HG03280 (cell line): ENCODE results near the gene TNK2.
"Not testable (repeated sequence)": the region's sequence is repeated elsewhere in the genome, so short reads cannot be mapped to it uniquely, and the experiment has no call there.

Source experiments
- ATAC-seq: cut with Tn5 transposase; IDR thresholded peaks from one replicate; pipeline ENCODE4 v1.9.1; 2021; ENCODE audit warnings: mild to moderate bottlenecking, moderate library complexity; ENCODE audit not compliant: unreplicated experiment

The TNK2 gene

DNA sequence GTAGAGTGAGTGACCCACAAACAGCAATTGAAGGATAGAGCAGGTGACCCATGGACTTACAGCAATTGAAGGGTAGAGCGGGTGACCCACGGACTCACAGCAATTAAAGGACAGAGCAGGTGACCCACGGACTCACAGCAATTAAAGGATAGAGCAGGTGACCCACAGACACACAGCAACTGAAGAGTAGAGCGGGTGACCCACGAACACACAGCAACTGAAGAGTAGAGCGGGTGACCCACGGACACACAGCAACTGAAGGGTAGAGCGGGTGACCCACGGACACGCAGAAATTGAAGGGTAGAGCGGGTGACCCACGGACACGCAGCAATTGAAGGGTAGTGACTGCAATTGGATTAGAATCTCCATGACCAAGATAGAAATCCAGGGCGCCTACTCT, 9.8 kb upstream of the TNK2 start:
- no peak for ATAC-seq

- ATAC-seq: no peak
These were observed 8.6 kb upstream of the TNK2 start for GRCh38 chr3:195916991-195917390.

DNA sequence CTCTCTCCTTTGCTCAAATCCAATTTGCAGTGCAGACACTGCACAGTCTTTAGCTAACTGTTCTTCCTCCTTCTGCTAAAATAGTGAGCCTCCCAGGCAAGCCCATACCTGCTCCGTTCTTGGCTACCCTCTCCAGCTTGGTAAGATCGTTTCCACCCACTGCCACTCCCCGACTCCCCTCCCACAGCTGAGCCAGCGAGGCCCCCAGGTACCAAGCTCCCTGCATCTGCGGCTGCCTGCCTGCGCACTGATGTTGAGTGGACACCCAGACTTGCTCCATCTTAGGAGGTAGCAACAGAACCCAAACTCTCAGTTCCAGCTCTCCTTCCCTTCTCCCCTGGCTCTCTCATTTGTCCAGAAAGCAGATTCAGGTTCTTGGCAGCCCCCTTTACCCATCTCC, 7.9 kb upstream of the TNK2 start:
- no peak for ATAC-seq

DNA sequence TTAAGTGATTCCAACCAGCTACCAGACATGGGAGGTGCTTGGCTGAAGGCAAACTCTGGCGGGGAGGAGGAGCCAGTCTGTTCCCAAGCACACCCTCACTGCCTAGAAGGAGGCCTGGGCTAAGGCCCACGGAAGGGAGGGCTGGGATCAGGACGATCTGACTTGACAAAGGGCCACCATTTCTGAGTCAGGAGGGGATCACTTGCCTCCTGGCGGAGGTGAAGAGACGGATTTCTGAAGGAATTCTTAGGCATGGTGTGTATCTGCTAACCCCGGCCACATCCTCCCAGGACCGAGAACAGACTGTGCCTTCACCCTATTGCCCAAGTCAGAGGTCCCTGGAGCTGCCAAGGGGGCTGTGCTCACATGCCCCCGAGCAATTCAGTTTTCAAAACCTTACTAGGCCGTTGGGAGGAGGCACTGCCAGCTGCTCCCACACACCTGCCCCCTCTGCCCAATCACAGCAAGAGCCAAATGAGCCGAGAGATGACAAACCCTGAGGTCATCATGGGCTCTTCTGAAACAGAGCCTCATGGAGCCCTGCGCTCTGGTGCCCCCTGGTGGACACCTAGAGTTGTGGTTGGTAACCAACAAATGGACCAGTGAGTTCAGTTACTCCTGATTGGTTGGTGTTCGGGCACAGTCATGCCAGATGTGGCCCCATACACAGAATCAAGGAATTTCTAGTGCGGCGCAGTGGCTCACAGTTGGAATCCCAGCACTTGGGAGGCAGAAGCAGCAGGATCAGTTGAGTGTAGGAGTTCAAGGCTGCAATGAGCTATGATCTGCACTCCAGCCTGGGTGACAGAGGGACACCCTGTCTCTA, 6.5 kb upstream of the TNK2 start:
- ATAC-seq: peak; percentile 89

- not testable (repeated sequence) for ATAC-seq
These were observed 5.8 kb upstream of the TNK2 start for GRCh38 chr3:195914146-195914545.

DNA sequence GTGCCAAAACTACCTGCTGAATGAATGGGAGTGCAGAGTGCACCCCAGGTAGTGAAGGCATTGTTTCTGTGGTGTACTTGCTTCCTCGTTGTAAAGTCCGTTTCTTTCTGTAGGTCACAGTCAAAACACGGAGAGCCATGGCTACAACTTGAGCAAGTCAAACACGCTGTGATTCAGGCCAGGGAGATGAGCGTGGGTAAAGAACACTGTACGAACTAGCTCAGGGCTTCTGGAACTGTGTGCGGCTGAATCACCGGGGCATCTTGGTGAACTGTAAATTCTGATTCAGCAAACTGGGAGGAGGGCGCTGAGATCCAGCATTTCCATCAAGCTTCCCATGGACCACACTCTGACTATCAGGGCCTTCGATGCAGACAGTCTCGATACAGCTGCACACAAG, 5.0 kb upstream of the TNK2 start:
- no peak for ATAC-seq

- ATAC-seq: no peak
These were observed 3.6 kb upstream of the TNK2 start for GRCh38 chr3:195911946-195912270.

DNA sequence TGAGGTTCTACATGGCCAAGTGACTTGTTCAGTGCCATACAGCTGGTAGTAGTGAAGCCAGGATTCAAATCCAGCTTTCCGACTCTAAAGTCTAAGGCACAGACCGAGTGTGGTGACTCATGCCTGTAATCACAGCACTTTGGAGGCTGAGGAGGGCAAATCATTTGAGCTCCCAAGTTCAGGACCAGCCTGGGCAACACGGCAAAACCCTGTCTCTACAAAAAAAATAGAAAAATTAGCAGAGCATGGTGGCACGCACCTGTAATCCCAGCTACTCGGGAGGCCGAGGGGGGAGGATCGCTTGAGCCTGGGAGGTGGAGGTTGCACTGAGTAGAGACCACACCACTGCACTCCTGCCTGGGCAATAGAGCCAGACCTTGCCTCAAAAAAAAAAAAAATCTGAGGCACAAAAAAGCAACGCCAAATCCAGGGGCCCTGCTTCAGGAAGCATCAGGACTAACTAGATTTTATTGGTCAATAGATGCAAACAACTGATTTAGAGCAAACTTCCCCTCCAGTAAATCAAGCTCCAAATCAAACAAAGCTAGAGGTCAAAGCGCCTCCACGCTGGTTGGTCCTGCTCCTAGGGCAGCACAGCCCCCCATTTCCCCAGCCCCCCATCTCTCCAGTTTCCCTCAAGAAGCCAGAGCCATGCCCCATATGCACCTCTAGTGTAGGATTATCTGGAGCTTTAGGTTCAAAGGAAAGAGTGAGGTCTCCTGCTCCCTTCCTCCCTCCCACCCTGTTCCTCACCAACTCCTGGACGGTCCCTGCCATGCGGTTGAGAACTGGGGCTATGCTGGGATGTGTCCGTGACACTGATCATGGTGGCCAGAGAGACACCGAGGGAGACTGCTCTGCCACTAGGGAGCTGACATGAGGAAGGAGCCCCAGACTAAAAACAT, 2.9 kb upstream of the TNK2 start:
- no peak for ATAC-seq

DNA sequence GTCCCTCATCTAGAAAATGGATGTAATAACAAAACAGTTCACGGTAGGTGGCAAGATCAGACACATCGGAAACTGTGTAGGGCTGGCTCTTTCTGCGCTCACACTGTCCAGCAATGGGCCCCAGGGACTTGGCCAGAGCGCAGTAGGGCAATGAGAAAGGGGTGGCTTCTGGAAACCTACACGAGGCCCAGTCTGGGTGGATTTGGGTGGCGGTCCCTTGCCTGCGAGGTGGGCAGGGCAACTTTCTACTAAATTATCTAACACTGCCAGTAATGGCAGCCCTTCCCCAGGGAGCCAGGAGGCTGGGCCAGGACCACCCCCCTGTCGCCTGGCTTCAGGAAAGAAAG, 2.1 kb upstream of the TNK2 start:
- no peak for ATAC-seq

DNA sequence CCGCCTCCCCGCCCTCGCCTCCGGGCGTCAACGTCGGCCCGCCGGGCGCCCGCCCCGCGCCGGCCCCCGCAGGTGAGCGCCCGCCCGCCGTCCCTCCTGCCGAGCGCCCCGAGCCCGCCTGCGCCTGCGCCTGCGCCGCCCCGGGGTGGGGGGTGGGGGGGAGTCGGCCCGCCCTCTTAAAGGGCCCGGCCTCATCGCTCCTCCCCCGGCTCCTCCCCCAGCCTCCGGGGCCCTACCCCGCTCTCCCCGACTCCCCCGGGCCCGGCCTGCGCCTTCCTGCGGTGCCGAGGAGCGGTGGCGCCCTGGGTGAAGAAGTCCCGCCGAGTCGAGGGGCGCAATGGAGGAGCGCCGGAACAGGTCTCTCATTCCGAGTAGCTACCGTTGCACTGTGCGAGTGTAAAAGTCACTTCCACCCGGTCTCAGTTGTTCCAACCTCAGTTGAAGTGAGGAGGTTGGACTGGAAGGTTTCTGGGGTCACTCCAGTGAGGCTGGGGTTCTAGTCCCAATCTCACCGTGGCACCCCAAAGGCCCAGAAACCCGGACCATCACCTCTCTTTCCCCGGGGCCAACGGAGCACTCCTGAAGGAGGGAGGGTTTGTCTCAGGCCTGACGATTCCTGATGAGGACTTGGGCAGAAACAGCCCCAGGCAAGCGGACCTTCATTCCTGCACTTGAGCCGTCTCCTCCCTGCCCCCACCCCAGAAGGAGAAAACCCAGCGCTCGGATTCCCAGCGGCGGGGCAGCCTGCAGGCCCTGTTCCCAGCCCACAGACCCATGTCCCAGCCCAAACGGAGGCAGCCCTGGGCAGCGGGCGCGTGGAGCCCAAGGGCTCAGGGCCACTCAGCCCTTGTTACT, 1.5 kb upstream of the TNK2 start:
- ATAC-seq: peak; percentile 46

DNA sequence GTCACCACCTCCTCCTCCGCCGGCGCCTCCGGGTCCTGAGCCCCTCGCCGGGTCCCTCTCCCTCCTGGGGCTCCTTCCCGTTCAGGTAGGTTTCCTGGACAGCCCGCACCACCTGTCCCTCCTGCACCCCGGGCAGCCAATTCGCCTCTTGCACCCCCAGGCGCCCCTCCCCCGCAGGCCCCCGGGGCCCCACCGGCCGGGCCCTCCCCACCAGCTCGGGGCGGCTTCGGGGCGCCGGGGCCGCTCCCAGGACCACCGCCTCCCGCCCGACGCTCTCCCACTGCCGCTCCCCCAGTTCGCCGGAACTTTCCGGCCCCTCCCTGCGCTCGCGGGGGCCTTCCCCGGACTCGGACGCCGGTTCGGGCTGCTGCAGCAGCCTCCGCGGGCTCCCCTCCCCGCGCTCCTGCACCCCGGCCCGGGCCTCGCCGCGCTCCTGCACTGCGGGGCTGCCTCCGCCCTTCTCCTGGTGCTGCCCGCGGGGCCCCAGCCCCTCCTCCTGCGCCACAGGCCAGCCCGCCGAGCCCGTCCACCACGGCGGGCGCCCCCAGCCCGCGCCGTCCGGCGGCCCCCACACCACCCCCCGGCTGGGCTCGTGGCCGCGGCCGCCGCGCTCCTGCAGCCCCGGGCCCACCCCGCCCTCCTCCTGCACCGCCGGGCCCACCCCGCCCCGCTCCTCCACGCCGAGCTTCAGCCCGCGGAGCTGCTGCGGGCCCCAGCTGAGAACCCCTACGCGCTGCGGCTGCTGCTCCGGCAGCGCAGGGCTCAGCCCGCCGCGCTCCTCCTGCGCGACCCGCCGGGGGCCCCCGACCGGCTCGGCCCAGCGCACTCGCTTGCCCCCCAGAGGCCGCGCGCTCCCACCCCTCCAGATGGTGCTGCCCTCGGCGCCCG, 587 bp upstream of the TNK2 start:
- peak; percentile 23 for ATAC-seq

GRCh38 chr3:195907684-195907933, 742 bp downstream of the TNK2 start:
- ATAC-seq: no peak

DNA sequence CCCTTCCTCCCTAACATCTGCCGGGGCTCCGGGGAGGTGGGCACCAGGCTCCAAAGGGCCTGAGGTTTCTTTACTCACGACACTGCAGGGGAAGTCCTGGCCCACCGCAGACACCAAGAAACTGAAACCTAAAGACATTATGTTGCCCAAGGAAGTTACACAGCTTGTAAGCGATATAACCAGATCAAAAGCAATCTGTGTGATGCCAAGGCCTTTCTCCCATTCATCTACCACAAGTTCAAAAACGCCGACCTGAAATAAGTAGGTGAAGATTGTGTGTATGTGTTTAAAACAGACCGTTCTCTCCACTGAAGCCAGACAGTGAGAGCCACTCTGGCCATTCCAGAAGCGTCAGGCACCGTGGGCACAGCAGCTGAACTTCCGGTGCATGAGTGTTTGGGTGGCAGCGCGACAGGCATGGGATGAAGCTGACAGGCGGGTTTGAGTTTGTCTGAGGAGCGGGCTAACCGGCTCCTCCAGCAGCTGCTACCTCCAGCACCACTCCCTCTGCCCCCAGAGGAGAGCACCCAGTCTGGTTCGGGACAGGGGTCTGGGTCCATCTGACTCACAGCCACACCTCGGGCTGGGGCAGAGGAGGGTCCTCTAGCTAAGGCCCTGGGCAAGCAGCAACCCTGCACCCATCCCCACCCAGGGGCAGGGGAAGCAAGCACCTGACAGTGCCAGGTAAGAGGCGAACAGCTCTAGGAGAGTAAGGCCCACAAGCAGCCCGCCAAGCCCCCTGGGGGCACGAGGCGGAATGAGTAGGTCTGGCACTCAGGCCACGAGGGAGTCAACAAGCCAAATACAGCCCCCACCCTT, 1.3 kb downstream of the TNK2 start:
- no peak for ATAC-seq

DNA sequence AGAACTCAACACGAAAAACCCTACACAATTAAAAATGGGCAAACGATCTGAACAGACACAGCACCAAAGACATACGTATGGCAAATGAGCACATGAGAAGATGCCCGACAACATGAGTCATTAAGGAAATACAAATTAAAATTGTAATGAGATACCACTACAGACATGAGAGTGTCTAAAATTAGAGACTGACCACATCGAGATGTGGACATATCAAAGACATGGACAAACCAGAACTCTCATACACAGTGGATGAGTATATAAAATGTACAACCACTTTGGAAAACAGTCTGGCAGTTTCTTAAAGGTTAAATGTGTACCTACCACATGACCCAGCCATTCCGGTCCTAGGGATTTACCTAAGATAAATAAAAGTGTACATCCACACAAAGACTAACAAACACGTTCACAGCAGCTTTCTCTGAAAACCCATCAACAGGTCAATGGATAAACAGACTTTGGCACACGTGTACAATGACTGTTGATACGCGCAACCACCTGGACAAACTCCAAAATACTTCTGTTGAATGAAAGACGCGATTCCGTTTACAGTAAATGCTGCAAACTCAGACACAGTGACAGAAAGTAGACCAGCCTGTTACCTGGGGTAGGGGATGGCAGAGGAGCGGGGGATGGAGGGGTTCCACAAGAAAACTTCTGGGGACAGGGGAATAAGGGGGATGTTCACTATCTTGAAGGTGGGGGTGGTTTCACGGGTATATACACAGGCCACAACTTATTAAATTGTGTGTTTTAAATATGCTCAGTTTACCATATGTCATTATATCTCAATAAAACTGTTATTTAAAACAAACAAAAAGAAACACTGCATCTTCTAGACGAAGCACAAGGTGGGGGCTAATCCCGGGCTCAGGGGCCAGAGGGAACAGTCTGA, 2.1 kb downstream of the TNK2 start:
- ATAC-seq: no peak

DNA sequence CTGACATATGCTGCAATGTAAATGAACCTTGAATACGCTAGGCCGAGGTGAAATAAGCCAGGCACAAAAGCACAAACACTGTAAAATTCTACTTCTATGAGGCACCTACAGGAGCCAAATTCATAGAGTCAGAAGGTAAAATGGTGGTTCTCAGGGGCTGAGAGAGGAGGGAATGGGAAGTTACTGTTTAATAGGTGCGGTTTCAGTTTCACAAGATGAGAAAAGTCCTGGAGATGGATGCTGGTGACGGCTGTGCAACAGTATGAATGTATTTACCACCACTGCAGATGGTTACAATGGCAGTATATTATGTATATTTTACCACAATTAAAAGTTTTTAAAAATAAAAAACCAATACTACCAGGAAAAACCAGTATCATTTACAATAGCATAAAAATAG, 4.0 kb downstream of the TNK2 start:
- no peak for ATAC-seq

DNA sequence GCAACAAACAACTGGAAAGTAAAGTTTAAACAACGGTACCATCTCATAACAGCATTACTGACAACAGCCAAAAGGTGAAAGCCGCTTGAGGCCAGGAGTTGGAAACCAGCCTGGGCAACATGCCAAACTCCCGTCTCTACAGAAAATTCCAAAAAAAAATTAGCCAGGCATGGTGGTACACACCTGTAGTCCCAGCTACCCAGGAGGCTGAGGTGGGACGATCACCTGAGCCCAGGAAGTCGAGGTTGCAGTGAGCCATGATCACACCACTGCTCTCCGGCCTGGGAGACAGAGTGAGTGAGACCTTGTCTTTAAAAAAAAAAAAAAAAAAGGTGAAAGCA, 4.4 kb downstream of the TNK2 start:
- no peak for ATAC-seq

DNA sequence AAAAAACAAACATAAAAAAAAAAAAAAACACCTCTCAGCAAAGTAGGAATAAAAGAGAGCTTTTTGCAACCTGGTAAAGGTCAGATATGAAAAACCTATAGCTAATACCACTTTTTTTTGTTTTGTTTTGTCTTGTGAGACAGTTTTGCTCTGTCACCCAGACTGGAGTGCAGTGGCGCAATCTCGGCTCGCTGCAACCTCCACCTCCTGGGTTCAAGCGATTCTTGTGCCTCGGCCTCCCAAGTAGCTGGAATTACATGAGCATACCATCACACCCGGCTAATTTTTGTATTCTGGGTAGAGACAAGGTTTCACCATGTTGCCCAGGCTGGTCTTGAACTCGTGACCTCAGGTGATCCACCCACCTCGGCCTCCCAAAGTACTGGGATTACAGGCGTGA, 5.7 kb downstream of the TNK2 start:
- not testable (repeated sequence) for ATAC-seq

DNA sequence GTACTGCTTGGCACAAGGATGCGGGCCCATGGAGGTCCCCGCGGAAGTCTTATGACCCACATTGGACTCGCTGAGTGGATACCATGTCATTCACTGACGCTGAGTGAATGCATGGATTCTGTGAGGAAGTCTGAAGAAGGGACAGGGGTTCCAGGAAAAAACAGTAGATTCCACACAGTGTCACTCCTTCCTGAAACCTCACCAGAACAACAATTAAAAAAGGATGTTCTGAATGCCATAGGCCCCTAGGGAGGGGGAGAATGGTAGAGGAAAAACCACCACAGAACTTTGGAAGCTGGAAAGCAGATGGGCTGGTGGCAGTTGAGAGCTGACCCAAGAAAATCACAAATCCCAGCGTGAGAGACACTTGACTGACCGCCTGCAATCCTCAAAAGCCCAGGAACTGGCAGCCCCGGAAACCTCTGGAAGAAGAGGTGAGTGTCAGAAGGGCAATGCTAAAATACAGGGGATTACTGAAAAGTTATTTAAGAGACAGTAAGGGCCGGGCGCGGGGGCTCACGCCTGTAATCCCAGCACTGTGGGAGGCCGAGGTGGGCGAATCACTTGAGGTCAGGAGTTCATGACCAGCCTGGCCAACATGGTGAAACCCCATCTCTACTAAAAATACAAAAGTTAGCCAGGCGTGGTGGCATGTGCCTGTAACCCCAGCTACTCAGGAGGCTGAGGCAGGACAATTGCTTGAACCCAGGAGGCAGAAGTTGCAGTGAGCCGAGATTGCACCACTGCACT, 6.3 kb downstream of the TNK2 start:
- not testable (repeated sequence) for ATAC-seq
